Chondrocyte (in vitro differentiated cells): ENCODE data around the gene CTDP1. TPM values are rescaled to one million over a fixed set of nuclear protein-coding genes. Genes with fewer than 3 reads are reported as not detected.

Experiments
- DNase-seq: peaks from one replicate; pipeline ENCODE4 v3.0.0; 2021; ENCODE audit warnings: mixed read lengths, low spot score
- H3K27ac Mint-ChIP-seq: one replicate; pipeline ENCODE4 v1.8.0; 2021; ENCODE audit warnings: mild to moderate bottlenecking, moderate library complexity, mixed read lengths; ENCODE audit not compliant: unreplicated experiment
- H3K27me3 Mint-ChIP-seq: 2 replicates; pipeline ENCODE4 v1.8.0; 2021; ENCODE audit warnings: low read depth, mixed read lengths
- H3K36me3 Mint-ChIP-seq: 2 replicates; pipeline ENCODE4 v1.8.0; 2021; ENCODE audit warnings: low read depth, mixed read lengths
- H3K4me1 Mint-ChIP-seq: 2 replicates; pipeline ENCODE4 v1.8.0; 2021; ENCODE audit warnings: low read depth, mild to moderate bottlenecking, mixed read lengths
- H3K4me3 Mint-ChIP-seq: one replicate; pipeline ENCODE4 v1.8.0; 2021; ENCODE audit warnings: mild to moderate bottlenecking, moderate library complexity, mixed read lengths; ENCODE audit not compliant: unreplicated experiment
- H3K9me3 Mint-ChIP-seq: 2 replicates; pipeline ENCODE4 v1.8.0; 2021; ENCODE audit warnings: low read depth, mixed read lengths
- CTCF ChIP-seq: fragments of 200-600 bp; sonication (generic); IDR thresholded peaks from 2 replicates; pipeline ENCODE4 v1.5.0; 2021; ENCODE audit warnings: antibody characterized with exemption, mild to moderate bottlenecking, moderate library complexity
- total RNA-seq: library from RNA; stranded (reverse); gene quantifications from 3 replicates; pipeline ENCODE4 v1.2.1, GENCODE V29; 2021

CTDP1 gene
- total RNA-seq, 1 donor from 2014 or later = 21.0 TPM

DNA sequence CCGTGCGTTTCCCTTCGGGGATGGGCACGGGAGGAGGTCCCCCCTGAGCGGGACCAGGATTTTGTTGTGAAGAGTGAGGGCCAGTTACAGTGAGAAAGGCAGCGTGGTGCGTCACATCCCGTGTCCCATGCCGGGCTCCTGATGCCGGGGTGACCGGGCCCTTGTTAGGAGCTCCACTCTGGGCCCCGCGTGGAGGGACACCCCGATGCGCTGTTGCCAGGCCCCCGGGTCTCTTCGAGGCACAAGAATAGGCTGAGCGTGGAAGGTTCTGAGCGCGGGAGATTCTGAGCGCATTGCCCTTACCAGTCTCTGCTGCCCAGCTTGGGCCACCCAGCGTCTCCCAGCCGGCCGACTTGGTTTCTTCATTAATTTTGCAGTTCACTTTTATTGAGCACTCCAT is 17.6 kb downstream of the CTDP1 start:
- Mint-ChIP-seq H3K9me3 (no peaks in the 10 kb centered on the region), H3K27ac (no peak overlapping the region)

GRCh38 chr18:79697976-79698375 is 18.4 kb downstream of the CTDP1 start:
- no peak for TF ChIP-seq CTCF
- Mint-ChIP-seq H3K27me3 (no peaks in the 10 kb centered on the region), H3K36me3 (peaks cover 22% of the 10 kb centered on the region), H3K9me3 (no peaks in the 10 kb centered on the region), H3K4me3 (no peak overlapping the region), H3K4me1 (peaks cover 35% of the 10 kb centered on the region), H3K27ac (peak overlapping the region; percentile 45)
- DNase-seq = no peak

More for the DNA sequence above, 17.6 kb downstream of the CTDP1 start:
- H3K36me3 Mint-ChIP-seq = peaks cover 22% of the 10 kb centered on the region
- TF ChIP-seq CTCF = no peak
- H3K27me3 Mint-ChIP-seq = no peaks in the 10 kb centered on the region
- H3K4me3 Mint-ChIP-seq = no peak overlapping the region
- no peak for DNase-seq
- peaks cover 43% of the 10 kb centered on the region for H3K4me1 Mint-ChIP-seq

DNA sequence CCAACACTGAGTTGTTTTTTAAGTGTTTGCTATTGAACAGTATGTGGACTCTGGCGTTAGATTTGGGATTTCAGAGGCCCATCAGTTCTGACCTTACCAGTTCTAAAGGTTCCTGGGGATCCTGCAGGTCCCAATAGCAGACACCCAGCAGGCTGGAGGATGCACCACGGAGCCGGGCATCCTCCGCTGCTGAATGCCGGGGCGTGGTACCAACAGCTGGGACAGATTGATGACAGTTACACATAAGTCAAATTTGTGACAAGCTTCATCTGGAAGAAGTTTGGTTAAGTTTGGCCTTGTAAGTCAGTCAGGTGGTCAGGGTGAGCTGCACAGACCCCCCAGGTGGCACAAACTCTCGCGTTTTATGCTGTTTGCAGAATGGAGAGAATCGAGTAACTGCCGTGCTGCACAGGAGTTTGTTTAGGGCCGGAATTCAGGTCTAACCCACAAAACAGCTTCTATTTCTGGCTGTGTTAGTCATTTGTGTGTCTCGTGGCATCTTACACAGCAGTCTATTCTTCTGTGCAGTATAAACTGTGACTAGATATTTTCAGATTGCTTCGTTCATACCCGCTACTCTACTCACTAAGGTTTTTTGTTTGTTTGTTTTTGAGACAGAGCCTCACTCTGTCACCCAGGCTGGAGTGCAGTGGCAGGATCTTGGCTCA is 19.2 kb downstream of the CTDP1 start:
- Mint-ChIP-seq H3K36me3 (peaks cover 22% of the 10 kb centered on the region), H3K27me3 (no peaks in the 10 kb centered on the region), H3K4me1 (peaks cover 27% of the 10 kb centered on the region), H3K27ac (peak overlapping the region; percentile 80), H3K4me3 (no peak overlapping the region), H3K9me3 (no peaks in the 10 kb centered on the region)
- no peak for DNase-seq
- no peak for TF ChIP-seq CTCF

- H3K27ac Mint-ChIP-seq = no peak overlapping the region
- DNase-seq = no peak
- H3K27me3 Mint-ChIP-seq = no peaks in the 10 kb centered on the region
- H3K4me1 Mint-ChIP-seq = peaks cover 21% of the 10 kb centered on the region
- H3K4me3 Mint-ChIP-seq = no peak overlapping the region
- H3K36me3 Mint-ChIP-seq = peaks cover 22% of the 10 kb centered on the region
- no peaks in the 10 kb centered on the region for H3K9me3 Mint-ChIP-seq
- TF ChIP-seq CTCF = no peak
Observed at GRCh38 chr18:79699653-79700052, 20.1 kb downstream of the CTDP1 start.

DNA sequence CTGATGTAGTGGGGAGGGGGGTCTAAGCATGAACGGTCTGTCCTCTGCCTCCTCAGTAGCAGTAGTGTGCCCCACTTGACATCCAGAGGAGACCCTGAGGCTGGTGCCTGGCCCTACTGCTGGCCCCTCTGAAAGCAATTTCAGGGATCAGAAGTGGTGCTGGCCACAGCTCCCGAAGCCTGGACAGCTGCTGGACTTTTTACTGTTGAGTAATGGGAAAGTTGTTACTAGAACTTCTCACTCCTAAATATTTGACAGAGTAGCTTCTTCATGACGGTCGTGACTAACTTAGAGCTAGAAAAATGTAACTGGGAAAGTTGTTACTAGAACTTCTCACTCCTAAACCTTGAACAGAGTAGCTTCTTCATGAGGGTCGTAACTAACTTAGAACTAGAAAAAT is 23.3 kb downstream of the CTDP1 start:
- no peaks in the 10 kb centered on the region for H3K27me3 Mint-ChIP-seq
- TF ChIP-seq CTCF = no peak
- peaks cover 8% of the 10 kb centered on the region for H3K4me1 Mint-ChIP-seq
- H3K9me3 Mint-ChIP-seq = no peaks in the 10 kb centered on the region
- H3K27ac Mint-ChIP-seq = no peak overlapping the region
- peak; percentile 38 for DNase-seq
- H3K4me3 Mint-ChIP-seq = no peak overlapping the region
- H3K36me3 Mint-ChIP-seq = peaks cover 39% of the 10 kb centered on the region
